WTC11 (cell line): ENCODE results near the gene PLPP3. TPM values are rescaled to one million over a fixed set of nuclear protein-coding genes. Genes with fewer than 3 reads are reported as not detected.
"Not testable (repeated sequence)": the region's sequence is repeated elsewhere in the genome, so short reads cannot be mapped to it uniquely, and the experiment has no call there.

Experiments
- ATAC-seq: fragments of 200-7000 bp; cut with Tn5 transposase; 2 replicates; pipeline ENCODE4 v1.10.0; 2021; ENCODE audit warnings: mild to moderate bottlenecking, moderate library complexity
- CTCF ChIA-PET: fragments of 300-600 bp; sonication (Branson Sonifier 250); formaldehyde crosslinking; loops from one replicate; lab custom pipeline; 2021; ENCODE audit warnings: antibody characterized with exemption; lab: Charles Lee
- POLR2A ChIA-PET: fragments of 350-600 bp; sonication (Branson Sonifier 250); formaldehyde crosslinking; loops from one replicate; lab custom pipeline; 2021; ENCODE audit warnings: antibody characterized with exemption; lab: Charles Lee
- DNase-seq: peaks from one replicate; pipeline ENCODE4 v3.0.0; 2021; ENCODE audit warnings: low spot score
- H3K27ac Mint-ChIP-seq: 2 replicates; pipeline ENCODE4 v1.8.0; 2021; ENCODE audit warnings: mixed read lengths
- H3K27me3 Mint-ChIP-seq: 2 replicates; pipeline ENCODE4 v1.8.0; 2021; ENCODE audit warnings: low read depth, mild to moderate bottlenecking, moderate library complexity, mixed read lengths
- H3K36me3 Mint-ChIP-seq: 2 replicates; pipeline ENCODE4 v1.8.0; 2021; ENCODE audit warnings: mixed read lengths
- H3K4me1 Mint-ChIP-seq: 2 replicates; pipeline ENCODE4 v1.8.0; 2022; ENCODE audit warnings: mixed read lengths
- H3K4me3 Mint-ChIP-seq: 2 replicates; pipeline ENCODE4 v1.8.0; 2021; ENCODE audit warnings: mild to moderate bottlenecking, moderate library complexity, mixed read lengths
- H3K9me3 Mint-ChIP-seq: 2 replicates; pipeline ENCODE4 v1.8.0; 2021; ENCODE audit warnings: mixed read lengths
- ATF2 ChIP-seq: sonication (generic); formaldehyde crosslinking; IDR thresholded peaks from 2 replicates; pipeline ENCODE4 v1.8.1; 2022; ENCODE audit warnings: low read depth, missing genetic modification reagents, borderline replicate concordance
- ATF6 ChIP-seq: sonication (generic); formaldehyde crosslinking; IDR thresholded peaks from 2 replicates; pipeline ENCODE4 v1.8.1; 2023; ENCODE audit warnings: mild to moderate bottlenecking, missing genetic modification reagents
- CREM ChIP-seq: sonication (generic); formaldehyde crosslinking; IDR thresholded peaks from 2 replicates; pipeline ENCODE4 v1.8.1; 2022; ENCODE audit warnings: mild to moderate bottlenecking, missing genetic modification reagents, moderate library complexity
- E2F5 ChIP-seq: sonication (generic); formaldehyde crosslinking; IDR thresholded peaks from 2 replicates; pipeline ENCODE4 v1.8.1; 2022; ENCODE audit warnings: mild to moderate bottlenecking, moderate library complexity, missing genetic modification reagents
- EMX1 ChIP-seq: fragments of 250-450 bp; sonication (Bioruptor Pico); IDR thresholded peaks from 2 replicates; pipeline ENCODE4 v1.8.0; 2021; ENCODE audit warnings: mild to moderate bottlenecking
- FOXJ3 ChIP-seq: sonication (generic); formaldehyde crosslinking; IDR thresholded peaks from 2 replicates; pipeline ENCODE4 v1.9.0; 2021; ENCODE audit warnings: missing genetic modification reagents, mild to moderate bottlenecking, borderline replicate concordance
- GABPB1 ChIP-seq: sonication (generic); formaldehyde crosslinking; IDR thresholded peaks from 2 replicates; pipeline ENCODE4 v1.8.1; 2023; ENCODE audit warnings: mild to moderate bottlenecking, missing genetic modification reagents
- SP1 ChIP-seq: sonication (generic); formaldehyde crosslinking; conservative IDR thresholded peaks from 2 replicates; pipeline ENCODE4 v1.8.1; 2022; ENCODE audit warnings: missing genetic modification reagents
- TCF7 ChIP-seq: sonication (generic); formaldehyde crosslinking; IDR thresholded peaks from 2 replicates; pipeline ENCODE4 v1.8.0; 2022; ENCODE audit warnings: mild to moderate bottlenecking, low read depth, missing genetic modification reagents, moderate library complexity
- TEAD4 ChIP-seq: sonication (generic); formaldehyde crosslinking; IDR thresholded peaks from 2 replicates; pipeline ENCODE4 v1.8.0; 2022; ENCODE audit warnings: mild to moderate bottlenecking, missing genetic modification reagents
- TP53 ChIP-seq: sonication (generic); formaldehyde crosslinking; IDR thresholded peaks from 2 replicates; pipeline ENCODE4 v1.8.1; 2023; ENCODE audit warnings: mild to moderate bottlenecking, missing genetic modification reagents
- USF2 ChIP-seq: sonication (generic); formaldehyde crosslinking; IDR thresholded peaks from 2 replicates; pipeline ENCODE4 v1.8.1; 2023; ENCODE audit warnings: mild to moderate bottlenecking, missing genetic modification reagents, moderate library complexity
- ZBTB43 ChIP-seq: sonication (generic); formaldehyde crosslinking; IDR thresholded peaks from 2 replicates; pipeline ENCODE4 v1.8.1; 2023; ENCODE audit warnings: mild to moderate bottlenecking, missing genetic modification reagents
- ZMAT4 ChIP-seq: fragments of 250-450 bp; sonication (Bioruptor Pico); IDR thresholded peaks from 2 replicates; pipeline ENCODE4 v1.9.0; 2021; ENCODE audit warnings: mild to moderate bottlenecking
- ZNF263 ChIP-seq: sonication (generic); formaldehyde crosslinking; IDR thresholded peaks from 2 replicates; pipeline ENCODE4 v1.8.1; 2022; ENCODE audit warnings: low read depth, mild to moderate bottlenecking, moderate library complexity, missing genetic modification reagents
- ZNF671 ChIP-seq: fragments of 250-450 bp; sonication (Bioruptor Pico); IDR thresholded peaks from 2 replicates; pipeline ENCODE4 v1.8.0; 2021; ENCODE audit warnings: mild to moderate bottlenecking
- total RNA-seq: library from RNA; stranded (reverse); gene quantifications from 3 replicates; pipeline ENCODE4 v1.2.3, GENCODE V29; 2021

Gene PLPP3
- total RNA-seq, 1 experiment from 2014 or later, result 31.0 TPM

- H3K27me3 Mint-ChIP-seq, ATAC-seq, DNase-seq, H3K36me3 Mint-ChIP-seq, CTCF ChIA-PET, H3K27ac Mint-ChIP-seq, H3K4me3 Mint-ChIP-seq, H3K4me1 Mint-ChIP-seq, POLR2A ChIA-PET: not testable (repeated sequence)
- H3K9me3 Mint-ChIP-seq, result peaks cover 19% of the 10 kb centered on the region
Measured at GRCh38 chr1:56595397-56596191, 16.2 kb upstream of the PLPP3 start.

- POLR2A ChIA-PET, result no interaction called here
- no peak overlapping the region for H3K27ac Mint-ChIP-seq
- TF ChIP-seq ZMAT4 (CRISPR knock-in tag), result no peak
- TF ChIP-seq TP53, result no peak
- no peak for TF ChIP-seq E2F5 (CRISPR knock-in tag)
- TF ChIP-seq, all 79 proteins: peak for 0
Measured at GRCh38 chr1:56591909-56592308, 12.5 kb upstream of the PLPP3 start.

GRCh38 chr1:56590520-56591011 is 11.2 kb upstream of the PLPP3 start:
- no peaks in the 10 kb centered on the region for H3K4me1 Mint-ChIP-seq
- H3K27ac Mint-ChIP-seq, result no peak overlapping the region
- DNase-seq (no peak), ATAC-seq (no peak)
- ChIA-PET CTCF (no interaction called here), POLR2A (no interaction called here)
- H3K9me3 Mint-ChIP-seq, result peaks cover 16% of the 10 kb centered on the region
- no peak for TF ChIP-seq EMX1 (CRISPR knock-in tag)
- TF ChIP-seq GABPB1 (CRISPR knock-in tag), result peak; percentile 58; the same call in 1 of the 2 replicates
- TF ChIP-seq ZBTB43 (CRISPR knock-in tag), result no peak
- no peak for TF ChIP-seq USF2 (CRISPR knock-in tag)
- no peak for TF ChIP-seq TP53
- H3K36me3 Mint-ChIP-seq, result 0 out of 2 replicates have a peak, but pooled peaks cover 3% of the 10 kb centered on the region
- no peak overlapping the region for H3K4me3 Mint-ChIP-seq
- no peaks in the 10 kb centered on the region for H3K27me3 Mint-ChIP-seq

More at GRCh38 chr1:56591909-56592308, 12.5 kb upstream of the PLPP3 start:
- Mint-ChIP-seq H3K4me1 (no peaks in the 10 kb centered on the region), H3K9me3 (peaks cover 24% of the 10 kb centered on the region), H3K36me3 (0 out of 2 replicates have a peak, but pooled peaks cover 2% of the 10 kb centered on the region), H3K27me3 (no peaks in the 10 kb centered on the region; the same call in 1 of the 2 replicates), H3K4me3 (no peak overlapping the region)
- DNase-seq (no peak), ATAC-seq (no peak)
- CTCF ChIA-PET, result interaction anchor here (1.1 kb wide), 1 partner anchor 212 kb away, joined by 4 read pairs; no protein-coding TSS in a partner anchor

- Mint-ChIP-seq H3K4me1 (peaks cover 4% of the 10 kb centered on the region), H3K9me3 (peaks cover 16% of the 10 kb centered on the region), H3K4me3 (no peak overlapping the region), H3K36me3 (0 out of 2 replicates have a peak, but pooled peaks cover 3% of the 10 kb centered on the region), H3K27ac (no peak overlapping the region), H3K27me3 (no peaks in the 10 kb centered on the region)
- TF ChIP-seq FOXJ3 (CRISPR knock-in tag) (no peak), USF2 (CRISPR knock-in tag) (no peak), ZNF671 (no peak), ZNF263 (CRISPR knock-in tag) (no peak), CREM (no peak), SP1 (CRISPR knock-in tag) (no peak), ATF6 (CRISPR knock-in tag) (no peak), ATF2 (CRISPR knock-in tag) (no peak), TEAD4 (CRISPR knock-in tag) (no peak), TCF7 (CRISPR knock-in tag) (no peak), ZBTB43 (CRISPR knock-in tag) (no peak)
- no peak for ATAC-seq
- DNase-seq, result no peak
- ChIA-PET POLR2A (no interaction called here), CTCF (no interaction called here)
Measured at GRCh38 chr1:56589369-56589768, 10.0 kb upstream of the PLPP3 start.
